GM21526 (cell line): ENCODE results near the gene C12orf57.
"Not testable (repeated sequence)": the region's sequence is repeated elsewhere in the genome, so short reads cannot be mapped to it uniquely, and the experiment has no call there.

Source experiments
- ATAC-seq: cut with Tn5 transposase; IDR thresholded peaks from one replicate; pipeline ENCODE4 v1.9.1; 2021; ENCODE audit warnings: moderate library complexity; ENCODE audit not compliant: unreplicated experiment, low FRiP score

The C12orf57 gene, protein sequence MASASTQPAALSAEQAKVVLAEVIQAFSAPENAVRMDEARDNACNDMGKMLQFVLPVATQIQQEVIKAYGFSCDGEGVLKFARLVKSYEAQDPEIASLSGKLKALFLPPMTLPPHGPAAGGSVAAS

DNA sequence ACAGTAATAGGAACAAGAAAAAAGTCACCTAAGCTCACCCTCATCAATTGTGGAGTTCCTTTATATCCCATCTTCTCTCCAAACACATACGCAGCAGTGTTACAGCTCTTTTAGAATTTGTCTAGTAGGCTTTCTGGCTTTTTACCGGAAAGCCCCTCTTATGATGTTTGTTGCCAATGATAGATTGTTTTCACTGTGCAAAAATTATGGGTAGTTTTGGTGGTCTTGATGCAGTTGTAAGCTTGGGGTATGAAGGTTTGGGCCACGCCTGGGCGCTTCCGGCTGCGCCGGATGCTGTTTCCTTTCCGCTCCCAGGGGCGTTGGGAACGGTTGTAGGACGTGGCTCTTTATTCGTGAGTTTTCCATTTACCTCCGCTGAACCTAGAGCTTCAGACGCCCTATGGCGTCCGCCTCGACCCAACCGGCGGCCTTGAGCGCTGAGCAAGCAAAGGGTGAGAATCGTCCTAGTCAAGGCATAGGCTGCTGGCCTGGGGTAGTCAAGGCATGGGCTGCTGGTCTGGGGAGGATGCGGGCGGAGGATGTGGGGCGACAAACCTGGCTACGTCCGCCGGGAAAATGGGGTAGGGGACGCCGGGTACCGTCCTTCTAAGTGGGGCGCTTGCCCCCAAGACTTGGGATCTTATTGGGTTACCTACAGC, at the start of gene C12orf57, which contains the start of gene RNU7-1:
C12orf57 (plus strand) TSS at position 301 of the 659 bp plus-strand sequence; CDS start at position 401, 100 bp downstream.
RNU7-1 (plus strand) TSS at position 95 of the 659 bp plus-strand sequence.
- ATAC-seq: peak; percentile 23

DNA sequence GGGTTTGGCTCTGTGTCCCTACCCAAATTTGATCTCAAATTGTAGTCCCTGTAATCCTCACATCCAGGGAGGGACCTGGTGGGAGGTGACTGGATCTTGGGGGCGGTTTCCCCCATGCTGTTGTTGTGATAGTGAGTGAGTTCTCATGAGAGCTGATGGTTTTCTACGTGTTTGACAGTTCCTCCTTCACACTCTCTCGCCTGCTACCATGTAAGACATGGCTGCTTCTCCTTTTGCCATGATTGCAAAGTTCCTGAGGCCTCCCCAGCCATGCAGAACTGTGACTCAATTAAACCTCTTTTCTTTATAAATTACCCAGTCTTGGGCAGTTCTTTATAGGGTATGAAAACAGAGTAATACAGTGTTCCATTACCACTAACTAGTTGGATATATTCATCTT, 49.5 kb upstream of the C12orf57 start:
- ATAC-seq: no peak

DNA sequence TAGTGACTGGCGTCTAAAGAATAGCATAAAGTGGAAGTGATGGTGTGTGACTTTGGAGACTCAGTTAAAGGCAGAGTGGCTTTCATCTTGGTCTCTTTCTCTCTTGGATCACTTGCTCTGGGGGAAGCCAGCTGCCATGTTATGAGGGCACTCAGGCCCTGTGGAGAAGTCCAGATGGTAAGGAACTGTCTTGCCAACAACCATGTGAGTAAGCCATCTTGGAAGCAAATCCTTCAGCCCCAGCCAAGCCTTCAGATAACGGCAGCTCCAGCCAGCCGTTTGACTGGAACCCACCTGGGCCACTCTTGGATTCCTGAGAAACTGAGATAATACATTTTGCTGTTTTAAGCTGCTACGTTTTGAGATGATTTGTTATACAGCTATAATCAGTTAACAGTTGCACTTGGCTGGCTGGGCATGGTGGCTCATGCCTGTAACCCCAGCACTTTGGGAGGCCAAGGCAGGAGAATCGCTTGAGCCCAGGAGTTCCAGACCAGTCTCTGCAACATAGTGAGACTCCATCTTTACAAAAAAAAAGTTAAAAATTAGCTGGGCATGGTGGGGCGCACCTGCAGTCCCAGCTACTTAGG, 46.9 kb upstream of the C12orf57 start:
- ATAC-seq: no peak

DNA sequence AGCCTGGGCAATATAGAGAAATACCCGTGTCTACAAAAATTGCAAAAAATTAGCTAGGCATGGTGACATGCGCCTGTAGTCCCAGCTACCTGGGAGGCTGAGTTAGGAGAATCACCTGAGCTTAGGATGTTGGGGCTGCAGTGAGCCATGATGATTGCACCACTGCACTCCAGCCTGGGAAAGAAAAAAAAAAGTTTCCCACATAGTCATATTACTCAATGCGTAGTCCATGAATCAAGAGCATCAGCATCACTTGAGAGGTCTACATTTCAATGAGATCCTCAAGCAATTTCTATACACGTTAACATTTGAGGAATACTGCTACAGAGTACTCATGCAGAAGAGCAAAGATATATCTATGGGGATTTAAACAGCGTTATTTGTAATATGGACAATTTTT, 44.4 kb upstream of the C12orf57 start:
- ATAC-seq: no peak

DNA sequence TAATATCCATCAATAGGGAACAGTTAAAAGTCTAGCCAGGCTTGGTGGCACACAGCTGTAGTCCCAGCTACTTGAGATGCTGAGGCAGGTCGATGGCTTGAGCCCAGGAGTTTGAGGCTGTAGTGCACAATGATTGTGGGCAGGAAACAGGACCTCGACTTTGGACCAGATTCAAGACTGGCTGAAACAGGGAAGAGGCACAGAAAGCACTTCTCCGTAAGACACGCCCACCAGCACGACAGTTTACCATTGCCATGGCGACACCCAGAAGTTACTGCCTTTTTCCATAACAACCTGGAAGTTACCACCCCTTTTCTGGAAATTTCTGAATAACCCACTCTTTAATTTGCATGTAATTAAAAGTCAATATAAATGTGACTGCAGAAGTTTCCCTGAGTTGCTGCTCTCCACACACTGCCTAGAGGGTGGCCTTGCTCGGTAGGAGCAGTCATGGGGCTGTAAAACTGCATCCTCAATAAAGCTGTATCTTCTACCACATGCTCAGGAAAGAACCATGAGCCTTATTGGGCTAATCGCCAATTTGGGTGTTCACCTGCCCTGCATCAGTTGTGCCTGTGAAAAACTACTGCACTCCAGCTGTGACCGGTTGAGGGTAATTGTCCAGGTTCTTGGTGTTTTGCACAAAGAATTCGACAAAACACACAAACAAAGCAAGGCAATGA, 43.8 kb upstream of the C12orf57 start:
- no peak for ATAC-seq

DNA sequence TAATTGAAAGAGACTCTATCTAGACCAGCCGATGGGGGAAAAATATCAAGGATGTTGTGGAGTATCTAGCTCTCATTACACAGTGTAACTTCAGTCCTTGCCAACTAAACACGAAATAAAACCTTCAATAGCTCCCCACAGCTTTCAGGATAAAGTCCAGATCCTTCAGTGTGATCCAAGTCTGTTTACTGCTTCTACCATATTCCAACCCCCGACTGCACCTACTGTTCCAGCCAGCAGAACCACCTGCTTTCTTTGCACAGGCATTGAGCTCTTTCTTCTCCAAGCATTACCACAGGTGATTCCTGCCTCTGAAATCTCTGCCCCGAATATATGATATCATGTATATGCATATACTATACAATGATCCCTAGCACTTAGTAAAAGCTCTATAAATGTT, 41.4 kb upstream of the C12orf57 start:
- no peak for ATAC-seq

DNA sequence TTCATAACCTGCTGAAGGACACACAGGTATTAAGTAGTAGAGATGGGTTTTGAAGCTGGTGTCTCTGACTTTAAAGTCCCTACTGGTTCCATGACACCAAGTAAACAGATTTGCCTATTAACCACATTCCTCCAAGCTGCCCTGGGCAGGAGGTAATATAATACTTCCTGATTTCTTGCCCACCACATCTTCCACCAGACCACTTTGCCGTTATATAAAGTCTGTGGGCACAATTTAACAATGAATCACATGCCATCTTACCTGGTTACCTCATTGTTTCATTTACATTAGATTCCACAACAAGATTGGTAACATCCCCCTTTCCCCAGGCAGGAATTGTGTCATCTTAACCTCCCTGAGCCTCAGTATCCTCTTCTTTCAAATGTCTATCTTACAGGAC, 40.1 kb upstream of the C12orf57 start:
- ATAC-seq: no peak

DNA sequence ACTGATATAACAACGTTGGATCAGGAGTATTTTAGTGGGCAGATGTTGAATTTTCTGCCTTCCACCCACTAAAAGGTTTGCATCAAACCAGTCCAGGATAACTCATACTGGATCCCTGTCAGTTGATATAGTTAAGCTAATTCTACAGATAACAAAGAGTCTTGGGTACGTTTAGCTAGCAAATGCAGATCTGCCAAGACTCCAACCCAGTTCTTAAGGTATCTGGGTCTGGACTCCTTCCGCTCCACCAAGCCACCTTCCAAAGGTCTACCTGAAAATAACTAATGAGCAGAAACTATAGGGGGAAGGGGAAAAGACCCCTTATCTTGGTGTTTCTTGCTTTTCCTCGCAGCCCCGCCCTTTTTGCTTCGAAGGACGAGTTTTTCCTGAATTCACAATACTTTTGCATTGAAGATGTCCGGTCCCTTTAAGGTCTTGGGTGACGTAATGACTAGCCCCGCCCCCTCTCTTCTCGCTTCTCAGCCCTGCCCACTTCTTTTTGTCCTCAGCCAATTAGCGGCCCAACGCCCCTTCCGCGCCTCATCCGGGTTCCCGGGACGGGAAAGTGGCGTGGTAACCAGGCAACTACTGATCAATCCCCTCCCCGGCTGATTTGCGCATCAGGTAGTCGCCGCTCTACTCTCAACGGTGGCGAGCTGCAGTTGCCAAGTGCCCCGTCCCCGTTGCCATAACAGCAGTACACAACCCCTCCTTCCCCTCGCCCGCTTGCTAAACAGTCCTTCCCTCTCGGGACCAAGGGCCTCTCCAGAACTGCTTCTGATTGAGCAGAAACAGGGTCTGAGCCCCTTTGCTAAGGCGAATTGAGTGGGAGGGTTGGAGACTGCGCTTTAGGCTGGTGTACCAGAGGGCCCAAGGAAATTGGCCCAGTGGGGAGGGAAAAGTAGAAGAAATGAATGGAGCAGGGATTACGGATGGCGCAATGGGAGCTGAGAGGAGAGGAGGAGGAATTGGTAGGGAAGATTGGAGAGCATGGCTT, 39.2 kb upstream of the C12orf57 start, which contains the start of gene LRRC23:
LRRC23 (plus strand) TSS at position 543 of the 997 bp plus-strand sequence. CDS start 812 bp downstream, outside the sequence.
- ATAC-seq: peak; percentile 84

DNA sequence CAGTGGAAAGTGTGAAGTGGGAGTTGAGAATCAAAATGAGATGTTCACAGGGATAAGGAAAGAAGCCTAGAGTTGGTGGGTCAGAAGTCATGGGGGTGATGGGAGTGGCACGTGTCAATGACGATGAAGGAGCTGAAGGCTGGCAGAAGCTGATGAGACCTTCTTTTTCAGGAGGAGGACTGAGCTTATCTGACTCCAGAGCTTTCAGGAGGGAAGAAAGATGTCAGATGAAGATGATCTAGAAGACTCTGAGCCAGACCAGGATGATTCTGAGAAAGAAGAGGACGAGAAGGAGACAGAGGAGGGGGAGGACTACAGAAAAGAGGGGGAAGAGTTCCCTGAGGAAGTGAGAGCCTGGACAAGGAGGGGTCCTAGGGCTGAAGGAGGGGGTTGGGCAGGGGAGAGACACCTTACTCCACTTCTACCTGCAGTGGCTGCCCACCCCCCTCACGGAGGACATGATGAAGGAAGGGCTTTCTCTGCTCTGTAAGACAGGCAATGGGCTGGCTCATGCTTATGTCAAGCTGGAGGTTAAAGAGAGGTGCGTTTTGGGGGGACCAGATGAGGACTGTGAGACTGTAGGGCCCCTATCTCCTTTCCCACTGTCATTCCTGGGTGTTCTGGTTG, 38.3 kb upstream of the C12orf57 start:
- ATAC-seq: no peak

DNA sequence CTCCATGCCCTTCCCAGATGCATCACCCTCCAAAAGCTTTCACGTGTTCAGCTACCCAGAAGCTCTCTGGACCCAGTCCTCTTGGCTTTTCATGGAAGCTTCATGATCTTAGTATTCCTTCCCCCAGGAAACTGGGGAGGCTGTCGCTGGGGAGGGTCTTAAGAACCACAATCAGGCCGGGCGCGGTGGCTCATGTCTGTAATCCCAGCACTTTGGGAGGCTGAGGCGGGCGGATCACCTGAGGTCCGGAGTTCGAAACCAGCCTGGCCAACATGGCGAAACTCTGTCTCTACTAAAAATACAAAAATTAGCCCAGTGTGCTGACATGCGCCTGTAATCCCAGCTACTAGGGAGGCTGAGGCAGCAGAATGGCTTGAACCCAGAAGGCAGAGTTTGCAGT, 35.7 kb upstream of the C12orf57 start:
- ATAC-seq: not testable (repeated sequence)

DNA sequence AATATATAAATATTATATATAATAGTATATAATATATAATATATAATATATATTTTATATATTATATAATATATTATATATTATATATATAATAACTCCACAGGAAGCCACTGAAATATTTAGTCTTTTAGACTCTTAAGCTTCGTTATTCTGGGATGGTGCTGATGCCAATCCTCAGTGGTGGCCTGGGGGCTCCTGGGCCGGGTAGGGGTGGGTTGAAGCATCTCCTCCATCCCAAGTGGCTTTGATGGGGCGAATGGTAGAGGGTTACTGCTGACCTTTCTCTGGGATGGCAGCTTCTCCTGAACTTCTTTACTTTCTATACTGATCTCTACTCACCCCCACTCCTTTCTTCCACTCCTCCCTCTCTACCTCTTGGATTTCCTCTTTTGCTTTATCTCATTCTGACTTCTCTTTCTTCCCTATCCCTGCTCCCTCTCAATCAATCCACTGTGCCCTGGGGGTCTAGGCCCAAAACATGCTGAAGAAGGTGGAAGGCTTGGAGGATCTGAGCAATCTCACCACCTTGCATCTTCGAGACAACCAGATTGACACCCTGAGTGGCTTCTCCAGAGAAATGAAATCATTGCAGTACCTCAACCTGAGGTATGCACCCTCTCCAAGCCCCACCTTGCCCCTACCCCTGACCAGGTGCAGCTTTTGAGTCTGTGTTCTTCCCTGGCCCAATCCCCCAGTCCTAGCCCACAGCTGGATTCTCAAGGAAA, 34.2 kb upstream of the C12orf57 start:
- ATAC-seq: no peak

DNA sequence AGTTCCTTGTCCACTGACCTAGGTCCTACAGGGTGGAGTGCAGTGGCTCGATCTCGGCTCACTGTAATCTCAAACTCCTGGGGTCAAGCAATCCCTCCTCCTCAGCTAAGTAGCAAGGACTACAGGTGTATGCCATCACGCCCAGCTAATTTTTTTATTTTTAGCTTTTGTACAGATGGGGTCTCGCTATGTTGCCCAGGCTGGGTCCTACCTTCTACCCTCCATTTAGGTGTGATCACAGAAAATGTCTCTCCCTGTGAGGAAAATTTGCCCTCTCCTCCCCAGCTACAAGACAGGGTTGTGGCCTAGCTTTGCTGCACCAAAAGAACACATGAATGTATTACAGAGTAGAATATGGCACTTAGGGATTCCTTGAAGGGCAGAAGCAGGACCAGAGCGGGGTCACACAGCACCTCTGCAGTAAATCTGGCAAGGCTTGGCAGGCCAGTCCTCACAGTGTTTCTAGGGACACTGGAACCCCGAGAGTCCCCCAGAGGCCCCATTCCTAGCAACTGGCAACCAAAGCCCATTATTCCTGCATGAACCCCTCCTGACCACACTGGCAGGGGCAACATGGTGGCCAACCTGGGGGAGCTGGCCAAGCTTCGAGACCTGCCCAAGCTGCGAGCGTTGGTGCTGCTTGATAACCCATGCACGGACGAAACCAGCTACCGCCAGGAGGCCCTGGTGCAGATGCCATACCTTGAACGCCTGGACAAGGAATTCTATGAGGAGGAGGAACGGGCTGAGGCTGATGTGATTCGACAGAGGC, 31.5 kb upstream of the C12orf57 start:
- no peak for ATAC-seq

DNA sequence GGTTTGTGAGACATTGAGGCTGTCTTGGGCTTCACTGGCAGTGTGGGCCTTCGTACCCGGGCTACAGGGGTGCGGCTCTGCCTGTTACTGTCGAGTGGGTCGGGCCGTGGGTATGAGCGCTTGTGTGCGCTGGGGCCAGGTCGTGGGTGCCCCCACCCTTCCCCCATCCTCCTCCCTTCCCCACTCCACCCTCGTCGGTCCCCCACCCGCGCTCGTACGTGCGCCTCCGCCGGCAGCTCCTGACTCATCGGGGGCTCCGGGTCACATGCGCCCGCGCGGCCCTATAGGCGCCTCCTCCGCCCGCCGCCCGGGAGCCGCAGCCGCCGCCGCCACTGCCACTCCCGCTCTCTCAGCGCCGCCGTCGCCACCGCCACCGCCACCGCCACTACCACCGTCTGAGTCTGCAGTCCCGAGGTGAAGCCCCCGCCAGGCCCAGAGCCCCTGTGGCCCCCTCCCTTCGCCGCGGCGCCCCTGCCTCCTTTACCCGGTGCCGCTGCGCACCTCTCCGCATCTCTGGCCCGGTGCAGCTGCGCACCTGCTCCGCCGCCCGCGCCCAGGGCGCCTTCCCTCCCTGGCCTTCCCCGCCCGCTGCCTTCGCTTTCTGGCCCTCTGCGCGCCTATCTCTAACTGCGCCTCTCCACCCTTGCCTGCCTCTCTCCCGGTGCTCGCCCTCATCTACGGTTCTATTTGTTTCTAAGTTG, 29.4 kb upstream of the C12orf57 start, which contains the start of gene ENO2:
ENO2 (plus strand) TSS at position 335 of the 701 bp plus-strand sequence. CDS start 1,253 bp downstream, outside the sequence.
- ATAC-seq: no peak

DNA sequence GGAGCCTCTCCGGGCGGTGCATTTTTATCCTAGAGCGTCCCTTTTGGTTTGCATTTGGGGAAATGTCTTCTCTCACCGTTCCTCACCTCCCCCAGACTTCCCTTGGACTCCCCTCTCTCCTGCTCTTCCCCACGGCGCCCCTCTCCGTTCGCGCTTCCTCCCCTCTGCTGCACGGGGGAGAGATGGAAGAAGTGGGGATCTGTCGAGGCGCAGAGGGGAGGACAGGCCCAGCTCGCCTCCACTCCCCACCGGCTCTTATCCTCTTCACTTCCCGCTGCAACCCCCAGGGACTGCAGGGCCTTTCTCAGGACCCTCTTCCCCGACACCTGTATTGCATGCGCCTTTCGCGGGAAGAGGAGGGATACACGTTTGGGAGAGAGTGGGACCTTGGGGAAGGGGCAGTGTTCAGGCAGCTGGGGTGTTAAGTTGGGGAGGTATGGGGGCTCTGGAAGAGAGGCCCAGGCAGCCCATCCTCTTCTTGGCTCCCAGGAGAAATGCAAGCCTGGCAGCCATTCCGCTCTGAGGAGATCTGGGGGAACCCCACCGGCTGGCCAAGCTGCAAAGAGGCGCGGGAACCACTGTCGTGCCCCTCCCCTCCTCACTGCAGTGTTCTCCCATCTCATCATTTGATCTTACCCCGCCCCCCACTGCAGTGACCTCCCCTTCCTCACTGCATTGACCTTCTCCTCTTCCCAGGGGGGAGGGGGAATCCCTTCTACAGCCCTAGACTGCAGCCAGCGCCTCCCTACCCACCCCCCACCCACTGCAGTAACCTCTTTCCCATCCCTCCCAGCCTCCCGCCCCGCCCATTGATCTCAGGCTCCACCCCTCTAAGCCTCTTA, 28.7 kb upstream of the C12orf57 start:
- no peak for ATAC-seq

DNA sequence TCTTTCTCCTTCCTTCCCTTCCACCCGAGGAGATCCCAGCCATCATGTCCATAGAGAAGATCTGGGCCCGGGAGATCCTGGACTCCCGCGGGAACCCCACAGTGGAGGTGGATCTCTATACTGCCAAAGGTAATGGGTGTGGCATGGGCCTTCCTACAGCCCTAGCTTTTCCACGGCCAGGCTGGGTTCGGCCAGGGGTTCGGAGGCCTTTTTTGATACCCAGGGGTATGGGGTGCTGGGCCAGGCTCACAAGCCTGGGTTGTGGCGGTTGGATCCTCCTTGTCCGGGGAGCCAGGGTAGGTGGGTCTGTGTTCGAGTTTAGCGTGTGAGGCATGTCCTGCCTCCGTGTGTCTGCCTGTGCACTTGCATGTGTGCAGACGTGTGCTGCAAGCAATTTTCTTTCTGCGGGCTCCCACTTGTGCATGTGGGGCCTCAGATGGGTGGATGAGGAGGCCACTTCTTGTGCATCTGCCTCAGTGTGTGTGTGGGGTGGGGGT, 28.0 kb upstream of the C12orf57 start:
- ATAC-seq: no peak

DNA sequence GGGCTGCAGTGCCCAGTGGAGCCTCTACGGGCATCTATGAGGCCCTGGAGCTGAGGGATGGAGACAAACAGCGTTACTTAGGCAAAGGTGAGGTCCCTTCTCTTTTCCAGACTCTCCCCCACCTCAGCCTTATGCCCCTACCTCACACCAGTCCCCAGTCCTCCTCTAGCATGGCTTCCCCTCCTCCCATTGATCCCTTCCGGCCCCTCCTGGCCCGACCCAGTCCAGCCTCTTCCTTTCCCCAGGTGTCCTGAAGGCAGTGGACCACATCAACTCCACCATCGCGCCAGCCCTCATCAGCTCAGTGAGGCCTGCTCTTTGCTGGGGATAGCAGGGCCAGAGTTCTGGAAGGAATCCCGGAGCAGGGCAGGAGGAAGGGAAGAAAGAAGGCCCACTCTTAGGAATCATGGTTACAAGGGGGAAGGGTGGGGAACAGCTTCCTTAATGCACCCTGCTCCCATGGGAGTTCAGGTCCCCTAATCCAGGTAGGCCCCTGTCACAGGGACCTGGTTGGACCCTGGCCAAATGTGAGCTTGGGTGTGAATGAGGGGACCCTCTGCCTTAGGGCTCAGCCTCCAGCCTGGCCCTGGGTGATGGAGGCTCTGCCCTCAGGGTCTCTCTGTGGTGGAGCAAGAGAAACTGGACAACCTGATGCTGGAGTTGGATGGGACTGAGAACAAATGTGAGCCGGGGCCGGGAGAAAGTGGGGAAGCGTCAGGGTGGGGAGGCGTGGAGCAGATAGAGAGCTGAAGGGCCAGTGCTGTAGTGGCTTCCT, 27.2 kb upstream of the C12orf57 start:
- ATAC-seq: no peak
